Left ventricle myocardium inferior (tissue), 1 donor: ENCODE results near the gene ELP4. TPM values are rescaled to one million over a fixed set of nuclear protein-coding genes. Genes with fewer than 3 reads are reported as not detected.
"Not testable (repeated sequence)": the region's sequence is repeated elsewhere in the genome, so short reads cannot be mapped to it uniquely, and the experiment has no call there.

Source experiments
- DNase-seq: peaks from one replicate; pipeline ENCODE4 v3.0.0-alpha.2; 2020
- H3K27ac ChIP-seq: fragments of 200-600 bp; replicated peaks from 2 replicates; pipeline ENCODE4 v1.8.0; 2021
- H3K27me3 ChIP-seq: fragments of 200-600 bp; 2 replicates; pipeline ENCODE4 v1.8.0; 2021; ENCODE audit warnings: low read depth
- H3K36me3 ChIP-seq: fragments of 200-600 bp; 2 replicates; pipeline ENCODE4 v1.8.0; 2021
- H3K4me1 ChIP-seq: fragments of 200-600 bp; 2 replicates; pipeline ENCODE4 v1.8.0; 2021
- H3K4me3 ChIP-seq: fragments of 200-600 bp; 2 replicates; pipeline ENCODE4 v1.8.0; 2021; ENCODE audit warnings: mild to moderate bottlenecking, moderate library complexity
- H3K9me3 ChIP-seq: fragments of 200-600 bp; replicated peaks from 2 replicates; pipeline ENCODE4 v1.8.0; 2021
- intact Hi-C: fragments of 100-400 bp; cut with micrococcal nuclease; formaldehyde crosslinking; loops from one replicate; pipeline ENCODE4 v1.11.0; 2022
- total RNA-seq: library from RNA; stranded (reverse); fragmentation: NEBNext Ultra II Directional; extraction: Animal tissue kit (Norgen Biotek cat#: 25700); gene quantifications from one replicate; pipeline ENCODE4 v1.2.1, GENCODE V29; 2021
- TF ChIP-seq, protein P1 (sequence below): fragments of 200-600 bp; IDR thresholded peaks from 2 replicates; pipeline ENCODE4 v1.8.0; 2021; ENCODE audit warnings: antibody characterized with exemption, mild to moderate bottlenecking, borderline replicate concordance
- donor health status: DM: no; HTN: yes; CAD: no; lungs with severe emphysema.

The ELP4 gene
- total RNA-seq, 1 donor from 2014 or later, result 13.6 TPM

DNA sequence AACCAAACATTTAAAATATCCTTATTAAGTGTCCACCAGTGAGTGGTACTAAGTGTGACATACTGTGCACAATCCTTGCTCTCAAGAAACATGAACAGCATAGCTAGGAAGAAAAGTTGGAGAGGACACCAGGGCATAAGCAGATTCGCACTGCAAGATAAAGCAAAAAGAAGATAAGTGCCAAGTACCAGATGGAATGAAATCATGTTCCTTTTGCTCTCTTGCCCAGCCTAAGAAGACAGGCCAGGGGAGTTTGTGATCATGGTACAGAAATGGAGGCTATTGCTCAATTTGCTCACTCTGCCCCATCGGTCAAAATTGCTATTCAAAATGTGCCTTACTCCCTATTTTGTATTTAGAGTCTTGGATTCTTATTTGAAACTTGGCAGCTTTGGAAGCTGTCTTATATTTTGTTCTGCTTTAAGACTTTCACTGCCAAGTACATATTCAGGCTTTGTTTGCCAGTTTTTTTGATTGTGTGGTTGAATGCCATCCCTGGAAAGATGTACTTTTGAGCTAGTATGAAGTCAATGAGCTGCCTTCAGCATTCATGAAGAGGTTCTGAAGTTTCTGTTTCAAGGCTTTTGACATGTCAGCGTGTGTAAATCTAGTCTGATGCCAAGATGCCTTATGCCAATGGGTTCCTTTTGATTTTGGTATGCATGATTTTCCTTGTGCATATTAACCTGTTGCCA lies 211.3 kb downstream of the ELP4 start:
- Histone ChIP-seq H3K36me3 (peaks cover 12% of the 10 kb centered on the region), H3K4me3 (no peak overlapping the region), H3K27me3 (no peaks in the 10 kb centered on the region), H3K27ac (no peak overlapping the region), H3K4me1 (no peaks in the 10 kb centered on the region), H3K9me3 (no peaks in the 10 kb centered on the region)
- intact Hi-C loops, result no loop called here
- TF ChIP-seq, protein P1, sequence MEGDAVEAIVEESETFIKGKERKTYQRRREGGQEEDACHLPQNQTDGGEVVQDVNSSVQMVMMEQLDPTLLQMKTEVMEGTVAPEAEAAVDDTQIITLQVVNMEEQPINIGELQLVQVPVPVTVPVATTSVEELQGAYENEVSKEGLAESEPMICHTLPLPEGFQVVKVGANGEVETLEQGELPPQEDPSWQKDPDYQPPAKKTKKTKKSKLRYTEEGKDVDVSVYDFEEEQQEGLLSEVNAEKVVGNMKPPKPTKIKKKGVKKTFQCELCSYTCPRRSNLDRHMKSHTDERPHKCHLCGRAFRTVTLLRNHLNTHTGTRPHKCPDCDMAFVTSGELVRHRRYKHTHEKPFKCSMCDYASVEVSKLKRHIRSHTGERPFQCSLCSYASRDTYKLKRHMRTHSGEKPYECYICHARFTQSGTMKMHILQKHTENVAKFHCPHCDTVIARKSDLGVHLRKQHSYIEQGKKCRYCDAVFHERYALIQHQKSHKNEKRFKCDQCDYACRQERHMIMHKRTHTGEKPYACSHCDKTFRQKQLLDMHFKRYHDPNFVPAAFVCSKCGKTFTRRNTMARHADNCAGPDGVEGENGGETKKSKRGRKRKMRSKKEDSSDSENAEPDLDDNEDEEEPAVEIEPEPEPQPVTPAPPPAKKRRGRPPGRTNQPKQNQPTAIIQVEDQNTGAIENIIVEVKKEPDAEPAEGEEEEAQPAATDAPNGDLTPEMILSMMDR, result no peak
- DNase-seq, result no peak

- intact Hi-C loops, result no loop called here
- Histone ChIP-seq H3K4me1 (no peaks in the 10 kb centered on the region), H3K4me3 (no peak overlapping the region), H3K36me3 (peaks cover 12% of the 10 kb centered on the region), H3K27me3 (no peaks in the 10 kb centered on the region), H3K27ac (no peak overlapping the region), H3K9me3 (no peaks in the 10 kb centered on the region)
- TF ChIP-seq, protein P1, result no peak
- DNase-seq, result no peak
Observed at GRCh38 chr11:31722754-31723153, 213.2 kb downstream of the ELP4 start.

DNA sequence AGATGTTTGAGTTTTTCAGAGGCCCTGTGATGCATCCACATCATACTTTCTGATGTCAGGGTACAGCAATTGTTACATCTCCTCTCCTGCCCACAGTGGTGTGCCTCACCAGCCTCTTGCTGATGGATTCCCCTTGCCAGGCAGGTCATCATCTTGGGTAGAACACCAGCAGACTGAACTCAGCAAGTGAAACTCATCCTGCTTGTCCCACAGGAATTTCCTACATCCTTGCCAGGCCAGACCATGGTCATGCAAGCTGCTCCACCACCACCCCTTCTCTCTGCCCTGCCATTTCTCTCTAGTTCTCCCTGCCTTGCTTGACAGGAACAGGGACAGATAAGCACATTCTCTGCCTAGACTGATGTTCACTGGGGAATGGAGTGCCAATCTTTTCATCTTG lies 215.6 kb downstream of the ELP4 start:
- TF ChIP-seq, protein P1, result no peak

DNA sequence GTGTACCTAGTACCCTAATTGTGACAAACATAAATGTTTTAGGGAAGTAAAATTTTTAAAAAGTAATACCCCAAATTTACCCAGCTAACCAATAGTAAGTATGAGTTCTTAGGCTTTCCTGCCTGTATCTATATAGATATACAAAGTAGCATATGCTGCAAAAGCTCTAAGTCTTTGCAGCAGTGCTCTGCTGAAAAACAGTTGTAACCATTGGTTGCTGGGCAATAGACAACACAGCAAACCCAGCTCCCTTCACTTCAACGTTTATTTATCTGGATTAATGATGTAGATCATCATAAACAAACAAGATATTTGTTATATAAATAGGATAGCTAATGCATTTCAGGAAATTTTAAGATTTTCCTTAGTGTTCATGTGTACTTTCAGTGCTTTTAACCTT lies 218.9 kb downstream of the ELP4 start:
- H3K4me3 ChIP-seq, result no peak overlapping the region
- no peak overlapping the region for H3K27ac ChIP-seq
- H3K36me3 ChIP-seq, result peaks cover 25% of the 10 kb centered on the region
- peaks cover 24% of the 10 kb centered on the region for H3K9me3 ChIP-seq
- H3K27me3 ChIP-seq, result no peaks in the 10 kb centered on the region
- no peak for DNase-seq
- intact Hi-C loops, result no loop called here
- no peaks in the 10 kb centered on the region for H3K4me1 ChIP-seq
- TF ChIP-seq, protein P1, result no peak

More for the DNA sequence above, 215.6 kb downstream of the ELP4 start:
- Histone ChIP-seq H3K27me3 (no peaks in the 10 kb centered on the region), H3K4me1 (no peaks in the 10 kb centered on the region), H3K27ac (no peak overlapping the region), H3K4me3 (no peak overlapping the region), H3K9me3 (peaks cover 3% of the 10 kb centered on the region), H3K36me3 (peaks cover 16% of the 10 kb centered on the region)
- DNase-seq, result no peak
- intact Hi-C loops, result no loop called here

GRCh38 chr11:31740131-31740530 lies 230.6 kb downstream of the ELP4 start:
- H3K36me3 ChIP-seq, result peaks cover 6% of the 10 kb centered on the region
- intact Hi-C loops, result no loop called here
- H3K9me3 ChIP-seq, result peaks cover 33% of the 10 kb centered on the region
- no peak overlapping the region for H3K27ac ChIP-seq
- no peak overlapping the region for H3K4me3 ChIP-seq
- DNase-seq, result no peak
- H3K4me1 ChIP-seq, result no peaks in the 10 kb centered on the region
- TF ChIP-seq, protein P1, result no peak
- no peaks in the 10 kb centered on the region for H3K27me3 ChIP-seq

GRCh38 chr11:31740731-31741368 lies 231.3 kb downstream of the ELP4 start:
- not testable (repeated sequence) for H3K27me3 ChIP-seq

More at GRCh38 chr11:31740731-31741368, 231.3 kb downstream of the ELP4 start:
- H3K36me3 ChIP-seq, H3K4me1 ChIP-seq, H3K4me3 ChIP-seq, DNase-seq, intact Hi-C loops, H3K27ac ChIP-seq: not testable (repeated sequence)
- H3K9me3 ChIP-seq, result peaks cover 30% of the 10 kb centered on the region
